HG03558 (cell line): ENCODE data around the gene USP34.

Source experiments
- ATAC-seq: cut with Tn5 transposase; IDR thresholded peaks from one replicate; pipeline ENCODE4 v1.9.1; 2021; ENCODE audit warnings: moderate number of reproducible peaks; ENCODE audit not compliant: unreplicated experiment; ENCODE audit errors: extremely low read depth

USP34 gene

GRCh38 chr2:61255580-61256437 lies 215.1 kb downstream of the USP34 start:
- ATAC-seq = no peak

- no peak for ATAC-seq
Measured at GRCh38 chr2:61254536-61254935, 216.4 kb downstream of the USP34 start.

GRCh38 chr2:61253136-61253535 lies 217.8 kb downstream of the USP34 start:
- ATAC-seq = no peak

- no peak for ATAC-seq
Measured at GRCh38 chr2:61252031-61252430, 218.9 kb downstream of the USP34 start.

GRCh38 chr2:61249521-61250071 lies 221.3 kb downstream of the USP34 start:
- no peak for ATAC-seq

GRCh38 chr2:61247204-61247812 lies 223.6 kb downstream of the USP34 start:
- ATAC-seq = no peak

GRCh38 chr2:61244694-61245093 lies 226.2 kb downstream of the USP34 start:
- ATAC-seq = no peak

- ATAC-seq = no peak
Measured at GRCh38 chr2:61241266-61241665, 229.6 kb downstream of the USP34 start.

- ATAC-seq = no peak
Measured at GRCh38 chr2:61238219-61239012, 232.5 kb downstream of the USP34 start.

- ATAC-seq = no peak
Measured at GRCh38 chr2:61235716-61236115, 235.2 kb downstream of the USP34 start.

GRCh38 chr2:61233581-61233980 lies 237.3 kb downstream of the USP34 start:
- no peak for ATAC-seq

- no peak for ATAC-seq
Measured at GRCh38 chr2:61229936-61230335, 241.0 kb downstream of the USP34 start.

- no peak for ATAC-seq
Measured at GRCh38 chr2:61222567-61222966, 248.3 kb downstream of the USP34 start.

- ATAC-seq = no peak
Measured at GRCh38 chr2:61221819-61222218, 249.1 kb downstream of the USP34 start.

- no peak for ATAC-seq
Measured at GRCh38 chr2:61220768-61221167, 250.1 kb downstream of the USP34 start.

GRCh38 chr2:61218817-61219170 lies 252.1 kb downstream of the USP34 start:
- no peak for ATAC-seq

GRCh38 chr2:61218076-61218816 lies 252.6 kb downstream of the USP34 start:
- no peak for ATAC-seq

- no peak for ATAC-seq
Measured at GRCh38 chr2:61214171-61214570, 256.7 kb downstream of the USP34 start.

GRCh38 chr2:61210332-61210981 lies 260.4 kb downstream of the USP34 start:
- no peak for ATAC-seq

GRCh38 chr2:61205132-61205531 lies 265.8 kb downstream of the USP34 start:
- no peak for ATAC-seq
